ENCODE measurements around the gene C17orf113. TPM values are rescaled to one million over a fixed set of nuclear protein-coding genes. Genes with fewer than 3 reads are reported as not detected.

Gene C17orf113
- total and polyA plus RNA-seq, 2 of the 13 experiments (the other 11 are each of a cell fraction or from before 2014, with no cell fraction given), result 0.87 to 1.1 TPM

DNA sequence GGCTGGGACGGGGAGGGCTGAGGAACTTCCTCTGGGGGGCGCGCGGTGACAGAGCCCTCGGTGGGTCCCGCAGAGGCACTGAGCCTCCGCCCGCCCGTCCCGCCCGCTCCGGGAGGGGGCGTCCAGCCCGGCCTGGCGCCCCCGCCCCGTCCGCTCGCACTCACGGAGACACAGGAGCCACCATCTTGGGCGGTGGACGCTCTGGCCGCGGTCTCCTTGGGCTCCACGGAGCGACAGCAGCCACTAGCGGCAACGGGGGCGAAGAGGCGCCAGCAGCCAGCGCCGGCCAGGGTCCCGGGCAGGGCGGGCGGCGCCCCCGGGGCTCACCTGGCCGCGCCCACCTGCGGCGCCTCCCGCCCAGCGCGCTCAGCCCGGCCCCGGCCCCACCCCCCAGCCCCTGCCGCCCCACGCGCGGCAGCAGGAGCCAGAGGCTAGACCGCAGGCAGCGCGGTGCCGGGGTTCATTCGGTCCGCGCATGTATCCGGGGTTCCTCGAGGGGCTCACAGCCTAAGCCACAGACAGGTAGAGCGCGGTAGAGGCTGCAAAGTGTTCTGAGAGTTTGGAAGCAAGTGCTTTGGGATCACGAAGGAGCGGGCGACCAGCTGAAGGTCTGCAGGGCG, at the start of gene C17orf113 (continued):
- TF ChIP-seq, protein P1, sequence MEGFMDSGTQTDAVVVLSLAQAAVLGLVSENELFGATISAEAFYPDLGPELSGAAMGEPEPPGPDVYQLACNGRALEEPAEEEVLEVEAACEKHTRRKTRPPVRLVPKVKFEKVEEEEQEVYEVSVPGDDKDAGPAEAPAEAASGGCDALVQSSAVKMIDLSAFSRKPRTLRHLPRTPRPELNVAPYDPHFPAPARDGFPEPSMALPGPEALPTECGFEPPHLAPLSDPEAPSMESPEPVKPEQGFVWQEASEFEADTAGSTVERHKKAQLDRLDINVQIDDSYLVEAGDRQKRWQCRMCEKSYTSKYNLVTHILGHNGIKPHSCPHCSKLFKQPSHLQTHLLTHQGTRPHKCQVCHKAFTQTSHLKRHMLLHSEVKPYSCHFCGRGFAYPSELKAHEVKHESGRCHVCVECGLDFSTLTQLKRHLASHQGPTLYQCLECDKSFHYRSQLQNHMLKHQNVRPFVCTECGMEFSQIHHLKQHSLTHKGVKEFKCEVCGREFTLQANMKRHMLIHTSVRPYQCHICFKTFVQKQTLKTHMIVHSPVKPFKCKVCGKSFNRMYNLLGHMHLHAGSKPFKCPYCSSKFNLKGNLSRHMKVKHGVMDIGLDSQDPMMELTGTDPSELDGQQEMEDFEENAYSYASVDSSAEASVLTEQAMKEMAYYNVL (CRISPR knock-in tag; IDR thresholded peaks at IDR 0.05; ENCODE audit: borderline replicate concordance), result peak; percentile 71; the same call in 1 of the 2 replicates
- TF ChIP-seq, protein P2, sequence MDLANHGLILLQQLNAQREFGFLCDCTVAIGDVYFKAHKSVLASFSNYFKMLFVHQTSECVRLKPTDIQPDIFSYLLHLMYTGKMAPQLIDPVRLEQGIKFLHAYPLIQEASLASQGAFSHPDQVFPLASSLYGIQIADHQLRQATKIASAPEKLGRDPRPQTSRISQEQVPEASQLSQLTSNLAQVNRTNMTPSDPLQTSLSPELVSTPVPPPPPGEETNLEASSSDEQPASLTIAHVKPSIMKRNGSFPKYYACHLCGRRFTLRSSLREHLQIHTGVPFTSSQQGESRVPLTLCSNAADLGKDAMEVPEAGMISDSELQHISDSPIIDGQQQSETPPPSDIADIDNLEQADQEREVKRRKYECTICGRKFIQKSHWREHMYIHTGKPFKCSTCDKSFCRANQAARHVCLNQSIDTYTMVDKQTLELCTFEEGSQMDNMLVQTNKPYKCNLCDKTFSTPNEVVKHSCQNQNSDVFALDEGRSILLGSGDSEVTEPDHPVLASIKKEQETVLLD (CRISPR knock-in tag; IDR thresholded peaks at IDR 0.05; ENCODE audit: low read depth), result peak; percentile 73
- TF ChIP-seq MTF2 (CRISPR knock-in tag; IDR thresholded peaks at IDR 0.05; ENCODE audit: borderline replicate concordance) (peak; percentile 51; the same call in 1 of the 2 replicates), ARNT (IDR thresholded peaks at IDR 0.05) (no peak), ZNF253 (CRISPR knock-in tag; IDR thresholded peaks at IDR 0.05; ENCODE audit: borderline replicate concordance) (no peak), ZNF430 (CRISPR knock-in tag; IDR thresholded peaks at IDR 0.05) (0 out of 2 replicates have a peak, but pooled peaks have one; percentile 61), ZFP41 (CRISPR knock-in tag; IDR thresholded peaks at IDR 0.05; ENCODE audit: borderline replicate concordance) (0 out of 2 replicates have a peak, but pooled peaks have one; percentile 30), CBFB (CRISPR knock-in tag; IDR thresholded peaks at IDR 0.05) (peak; percentile 69; the same call in 1 of the 2 replicates), BCL6 (CRISPR knock-in tag; IDR thresholded peaks at IDR 0.05) (peak; percentile 20; the same call in 1 of the 2 replicates), RAD21 (CRISPR knock-in tag; IDR thresholded peaks at IDR 0.05) (peak; percentile 74), MED1 (CRISPR knock-in tag; IDR thresholded peaks at IDR 0.05) (peak; percentile 51; the same call in 1 of the 2 replicates), MXD4 (CRISPR knock-in tag; IDR thresholded peaks at IDR 0.05) (peak; percentile 64), SALL1 (CRISPR knock-in tag; IDR thresholded peaks at IDR 0.05) (peak; percentile 62), ZBTB3 (CRISPR knock-in tag; IDR thresholded peaks at IDR 0.05; ENCODE audit: borderline replicate concordance, low read depth) (no peak), ZNF670 (CRISPR knock-in tag; IDR thresholded peaks at IDR 0.05; ENCODE audit: borderline replicate concordance) (no peak; the same call in 1 of the 2 replicates), TBX2 (CRISPR knock-in tag; IDR thresholded peaks at IDR 0.05; ENCODE audit: borderline replicate concordance) (peak; percentile 68)
- TF ChIP-seq, protein P3, sequence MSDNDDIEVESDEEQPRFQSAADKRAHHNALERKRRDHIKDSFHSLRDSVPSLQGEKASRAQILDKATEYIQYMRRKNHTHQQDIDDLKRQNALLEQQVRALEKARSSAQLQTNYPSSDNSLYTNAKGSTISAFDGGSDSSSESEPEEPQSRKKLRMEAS (IDR thresholded peaks at IDR 0.05), result peak; percentile 64
- TF ChIP-seq, protein P4, sequence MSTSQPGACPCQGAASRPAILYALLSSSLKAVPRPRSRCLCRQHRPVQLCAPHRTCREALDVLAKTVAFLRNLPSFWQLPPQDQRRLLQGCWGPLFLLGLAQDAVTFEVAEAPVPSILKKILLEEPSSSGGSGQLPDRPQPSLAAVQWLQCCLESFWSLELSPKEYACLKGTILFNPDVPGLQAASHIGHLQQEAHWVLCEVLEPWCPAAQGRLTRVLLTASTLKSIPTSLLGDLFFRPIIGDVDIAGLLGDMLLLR (CRISPR knock-in tag; IDR thresholded peaks at IDR 0.05), result peak; percentile 46; the same call in 1 of the 2 replicates
- TF ChIP-seq, protein P5, sequence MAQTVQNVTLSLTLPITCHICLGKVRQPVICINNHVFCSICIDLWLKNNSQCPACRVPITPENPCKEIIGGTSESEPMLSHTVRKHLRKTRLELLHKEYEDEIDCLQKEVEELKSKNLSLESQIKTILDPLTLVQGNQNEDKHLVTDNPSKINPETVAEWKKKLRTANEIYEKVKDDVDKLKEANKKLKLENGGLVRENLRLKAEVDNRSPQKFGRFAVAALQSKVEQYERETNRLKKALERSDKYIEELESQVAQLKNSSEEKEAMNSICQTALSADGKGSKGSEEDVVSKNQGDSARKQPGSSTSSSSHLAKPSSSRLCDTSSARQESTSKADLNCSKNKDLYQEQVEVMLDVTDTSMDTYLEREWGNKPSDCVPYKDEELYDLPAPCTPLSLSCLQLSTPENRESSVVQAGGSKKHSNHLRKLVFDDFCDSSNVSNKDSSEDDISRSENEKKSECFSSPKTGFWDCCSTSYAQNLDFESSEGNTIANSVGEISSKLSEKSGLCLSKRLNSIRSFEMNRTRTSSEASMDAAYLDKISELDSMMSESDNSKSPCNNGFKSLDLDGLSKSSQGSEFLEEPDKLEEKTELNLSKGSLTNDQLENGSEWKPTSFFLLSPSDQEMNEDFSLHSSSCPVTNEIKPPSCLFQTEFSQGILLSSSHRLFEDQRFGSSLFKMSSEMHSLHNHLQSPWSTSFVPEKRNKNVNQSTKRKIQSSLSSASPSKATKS (CRISPR knock-in tag; IDR thresholded peaks at IDR 0.05), result no peak
- TF ChIP-seq, protein P6, sequence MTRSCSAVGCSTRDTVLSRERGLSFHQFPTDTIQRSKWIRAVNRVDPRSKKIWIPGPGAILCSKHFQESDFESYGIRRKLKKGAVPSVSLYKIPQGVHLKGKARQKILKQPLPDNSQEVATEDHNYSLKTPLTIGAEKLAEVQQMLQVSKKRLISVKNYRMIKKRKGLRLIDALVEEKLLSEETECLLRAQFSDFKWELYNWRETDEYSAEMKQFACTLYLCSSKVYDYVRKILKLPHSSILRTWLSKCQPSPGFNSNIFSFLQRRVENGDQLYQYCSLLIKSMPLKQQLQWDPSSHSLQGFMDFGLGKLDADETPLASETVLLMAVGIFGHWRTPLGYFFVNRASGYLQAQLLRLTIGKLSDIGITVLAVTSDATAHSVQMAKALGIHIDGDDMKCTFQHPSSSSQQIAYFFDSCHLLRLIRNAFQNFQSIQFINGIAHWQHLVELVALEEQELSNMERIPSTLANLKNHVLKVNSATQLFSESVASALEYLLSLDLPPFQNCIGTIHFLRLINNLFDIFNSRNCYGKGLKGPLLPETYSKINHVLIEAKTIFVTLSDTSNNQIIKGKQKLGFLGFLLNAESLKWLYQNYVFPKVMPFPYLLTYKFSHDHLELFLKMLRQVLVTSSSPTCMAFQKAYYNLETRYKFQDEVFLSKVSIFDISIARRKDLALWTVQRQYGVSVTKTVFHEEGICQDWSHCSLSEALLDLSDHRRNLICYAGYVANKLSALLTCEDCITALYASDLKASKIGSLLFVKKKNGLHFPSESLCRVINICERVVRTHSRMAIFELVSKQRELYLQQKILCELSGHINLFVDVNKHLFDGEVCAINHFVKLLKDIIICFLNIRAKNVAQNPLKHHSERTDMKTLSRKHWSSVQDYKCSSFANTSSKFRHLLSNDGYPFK (CRISPR knock-in tag; IDR thresholded peaks at IDR 0.05; ENCODE audit: borderline replicate concordance), result peak; percentile 6; the same call in 1 of the 2 replicates

Data from HepG2 (cell line).